Hepatocyte (in vitro differentiated cells): ENCODE results near the gene CDON. TPM values are rescaled to one million over a fixed set of nuclear protein-coding genes. Genes with fewer than 3 reads are reported as not detected.

ENCODE experiments used
- DNase-seq: peaks from one replicate; pipeline ENCODE4 v3.0.0-alpha.2; 2016; ENCODE audit warnings: low spot score
- H2AFZ ChIP-seq: fragments of 200-600 bp; sonication (generic); 2 replicates; pipeline ENCODE4 v1.6.0; 2016; ENCODE audit warnings: antibody characterized with exemption, mild to moderate bottlenecking
- H3K27ac ChIP-seq: fragments of 200-600 bp; sonication (generic); 2 replicates; pipeline ENCODE4 v1.5.1; 2016; ENCODE audit warnings: mild to moderate bottlenecking
- H3K27me3 ChIP-seq: fragments of 200-600 bp; sonication (generic); 2 replicates; pipeline ENCODE4 v1.6.1; 2016
- H3K36me3 ChIP-seq: fragments of 200-600 bp; sonication (generic); replicated peaks from 2 replicates; pipeline ENCODE4 v1.5.1; 2016; ENCODE audit warnings: low read depth; ENCODE audit not compliant: insufficient read depth
- H3K4me1 ChIP-seq: fragments of 200-600 bp; sonication (generic); 2 replicates; pipeline ENCODE4 v1.5.1; 2016; ENCODE audit warnings: mild to moderate bottlenecking, moderate library complexity; ENCODE audit not compliant: insufficient read depth
- H3K4me2 ChIP-seq: fragments of 200-600 bp; sonication (generic); 2 replicates; pipeline ENCODE4 v1.6.0; 2016
- H3K4me3 ChIP-seq: fragments of 200-600 bp; sonication (generic); 2 replicates; pipeline ENCODE4 v1.5.1; 2016; ENCODE audit warnings: mild to moderate bottlenecking
- H3K79me2 ChIP-seq: fragments of 200-600 bp; sonication (generic); 2 replicates; pipeline ENCODE4 v1.6.0; 2017; ENCODE audit warnings: mild to moderate bottlenecking
- H3K9me2 ChIP-seq: fragments of 200-600 bp; sonication (generic); replicated peaks from 2 replicates; pipeline ENCODE4 v1.6.0; 2017; ENCODE audit warnings: mild to moderate bottlenecking; ENCODE audit not compliant: insufficient read depth
- H3K9me3 ChIP-seq: fragments of 200-600 bp; sonication (generic); 2 replicates; pipeline ENCODE4 v1.5.1; 2016; ENCODE audit warnings: low read depth, mild to moderate bottlenecking
- H4K20me1 ChIP-seq: fragments of 200-600 bp; sonication (generic); 2 replicates; pipeline ENCODE4 v1.6.0; 2016; ENCODE audit warnings: mild to moderate bottlenecking; ENCODE audit not compliant: insufficient read depth, poor library complexity, severe bottlenecking
- CTCF ChIP-seq: fragments of 200-600 bp; sonication (generic); IDR thresholded peaks from 2 replicates; pipeline ENCODE4 v1.5.1; 2016; ENCODE audit warnings: antibody characterized with exemption, mild to moderate bottlenecking; ENCODE audit not compliant: poor library complexity
- EZH2 ChIP-seq: fragments of 200-600 bp; sonication (generic); IDR thresholded peaks from 2 replicates; pipeline ENCODE4 v1.6.1; 2016; ENCODE audit warnings: antibody characterized with exemption, mild to moderate bottlenecking, borderline replicate concordance
- EZH2phosphoT487 ChIP-seq: fragments of 200-600 bp; sonication (generic); IDR thresholded peaks from one replicate; pipeline ENCODE4 v1.6.1; 2018; ENCODE audit warnings: antibody characterized with exemption, mild to moderate bottlenecking, low read depth, moderate library complexity; ENCODE audit not compliant: unreplicated experiment, severe bottlenecking
- WGBS: methylation state at CpG from one replicate; pipeline ENCODE4 v1.1.6; 2016; ENCODE audit warnings: low lambda C conversion rate; ENCODE audit errors: missing lambda C conversion rate; 5-methylcytosine and 5-hydroxymethylcytosine counted together
- polyA plus RNA-seq: library from polyadenylated mRNA; unstranded; fragments of >200 nt; fragmentation: Nextera tagmentation; extraction: Ambion mirVana; gene quantifications from 2 replicates; pipeline ENCODE4 v1.2.1, GENCODE V29; 2016
- total RNA-seq: library from RNA; depleted of rRNA; stranded (reverse); fragments of >200 nt; gene quantifications from 2 replicates; pipeline ENCODE4 v1.2.3, GENCODE V29; 2014

CDON gene
- total and polyA plus RNA-seq, 2 experiments from 2014 or later = 17.5 to 41.9 TPM

GRCh38 chr11:125956391-125957134 lies 106.1 kb downstream of the CDON start:
- no peaks in the 10 kb centered on the region for H3K27me3 ChIP-seq
- no peak for TF ChIP-seq EZH2phosphoT487
- TF ChIP-seq EZH2 = no peak
- TF ChIP-seq CTCF = no peak
- H2AFZ ChIP-seq = no peak overlapping the region
- no peaks in the 10 kb centered on the region for H3K36me3 ChIP-seq
- no peak overlapping the region for H3K27ac ChIP-seq
- no peak for DNase-seq
- no peak overlapping the region for H3K4me3 ChIP-seq
- peaks cover 6% of the 10 kb centered on the region for H3K4me1 ChIP-seq
- H3K9me2 ChIP-seq = no peaks in the 10 kb centered on the region
- 81% methylated on average over 22 of the region's 22 CpGs for WGBS
- H4K20me1 ChIP-seq = no peaks in the 10 kb centered on the region
- no peak overlapping the region for H3K4me2 ChIP-seq
- H3K79me2 ChIP-seq = no peaks in the 10 kb centered on the region
- no peaks in the 10 kb centered on the region for H3K9me3 ChIP-seq

GRCh38 chr11:125955856-125956255 lies 106.8 kb downstream of the CDON start:
- no peaks in the 10 kb centered on the region for H3K9me3 ChIP-seq
- H3K36me3 ChIP-seq = no peaks in the 10 kb centered on the region
- no peaks in the 10 kb centered on the region for H3K27me3 ChIP-seq
- H4K20me1 ChIP-seq = no peaks in the 10 kb centered on the region
- DNase-seq = no peak
- H3K79me2 ChIP-seq = no peaks in the 10 kb centered on the region
- TF ChIP-seq EZH2phosphoT487 (no peak), EZH2 (no peak), CTCF (no peak)
- no peak overlapping the region for H3K4me3 ChIP-seq
- peaks cover 6% of the 10 kb centered on the region for H3K4me1 ChIP-seq
- no peak overlapping the region for H3K4me2 ChIP-seq
- H2AFZ ChIP-seq = no peak overlapping the region
- H3K9me2 ChIP-seq = no peaks in the 10 kb centered on the region
- WGBS = 98% methylated on average over 2 of the region's 2 CpGs
- H3K27ac ChIP-seq = no peak overlapping the region

GRCh38 chr11:125954945-125955640 lies 107.6 kb downstream of the CDON start:
- no peak overlapping the region for H3K27ac ChIP-seq
- no peak overlapping the region for H3K4me2 ChIP-seq
- no peak overlapping the region for H3K4me3 ChIP-seq
- no peaks in the 10 kb centered on the region for H4K20me1 ChIP-seq
- WGBS = 95% methylated on average over 15 of the region's 15 CpGs
- DNase-seq = no peak
- H3K27me3 ChIP-seq = no peaks in the 10 kb centered on the region
- no peaks in the 10 kb centered on the region for H3K79me2 ChIP-seq
- H3K9me3 ChIP-seq = no peaks in the 10 kb centered on the region
- H2AFZ ChIP-seq = no peak overlapping the region
- no peaks in the 10 kb centered on the region for H3K9me2 ChIP-seq
- TF ChIP-seq CTCF = no peak
- no peak for TF ChIP-seq EZH2phosphoT487
- no peak for TF ChIP-seq EZH2
- no peaks in the 10 kb centered on the region for H3K36me3 ChIP-seq
- H3K4me1 ChIP-seq = peaks cover 6% of the 10 kb centered on the region
